ENCODE data around the gene C6orf132. TPM values are rescaled to one million over a fixed set of nuclear protein-coding genes. Genes with fewer than 3 reads are reported as not detected.

C6orf132 gene
- total and polyA plus RNA-seq, 9 of the 15 experiments (the other 6 are each of a cell fraction or from before 2014, with no cell fraction given), result 0.06 to 0.35 (median 0.14) TPM

GRCh38 chr6:42053601-42054000 lies 88.8 kb downstream of the C6orf132 start:
- no peak overlapping the region for H2AFZ ChIP-seq (ENCODE audit: low read depth, low read length)
- BruUV-seq (replicated peaks), result no TSS peak
- ChIA-PET POLR2A (interaction anchor here (0.7 to 4.3 kb wide), 3 partner anchors 8 to 69 kb away, joined by 3 to 27 read pairs (median 6); no protein-coding TSS in a partner anchor), CTCF (ENCODE audit: low intra/inter-chr PET ratio) (interaction anchor here (0.6 kb wide), 1 partner anchor 277 kb away, joined by 6 read pairs; no protein-coding TSS in a partner anchor)
- no peak for DNase-seq (ENCODE audit: extremely low read depth in 1 of 4, low spot score in 3 of 4)
- ATAC-seq, result no peak
- no peaks in the 10 kb centered on the region for H3K9me1 ChIP-seq (ENCODE audit: control insufficient read depth, insufficient read depth, low read length)
- no peaks in the 10 kb centered on the region for H4K20me1 ChIP-seq (replicated peaks; ENCODE audit: control insufficient read depth, insufficient read depth, low read length)
- peaks cover 21% of the 10 kb centered on the region for H3K79me2 ChIP-seq (ENCODE audit: control insufficient read depth, insufficient read depth, low read length)
- H3K27ac ChIP-seq (ENCODE audit: extremely low read depth, low read depth, low read length), result no peak overlapping the region
- in situ Hi-C loops (cut with MboI) (no loop called here), intact Hi-C loops (cut with micrococcal nuclease) (no loop called here)
- H3K9me3 ChIP-seq (replicated peaks; ENCODE audit: control insufficient read depth, insufficient read depth, low read depth, low read length), result no peaks in the 10 kb centered on the region
- TF ChIP-seq ATF2 (CRISPR knock-in tag; IDR thresholded peaks at IDR 0.05), result no peak
- no peak for TF ChIP-seq ZFX (CRISPR knock-in tag; IDR thresholded peaks at IDR 0.05)
- TF ChIP-seq SRSF9 (IDR thresholded peaks at IDR 0.05; ENCODE audit: borderline replicate concordance, low read depth, low read length), result no peak
- no peak for TF ChIP-seq BRF1 (IDR thresholded peaks at IDR 0.05; ENCODE audit: borderline replicate concordance, extremely low read depth, insufficient read length)
- no peak for TF ChIP-seq ZBED1 (IDR thresholded peaks at IDR 0.05)
- TF ChIP-seq FOXA1 (IDR thresholded peaks at IDR 0.05; ENCODE audit: borderline replicate concordance), result no peak
- TF ChIP-seq NR4A1 (CRISPR knock-in tag; IDR thresholded peaks at IDR 0.05), result no peak
- no peak for TF ChIP-seq NR4A1 (tag; IDR thresholded peaks at IDR 0.05)
- no peak for TF ChIP-seq SFPQ (IDR thresholded peaks at IDR 0.05; ENCODE audit: low read depth, low read length)
- TF ChIP-seq MLX (CRISPR knock-in tag; conservative IDR thresholded peaks at IDR 0.05), result no peak
- TF ChIP-seq CREM (IDR thresholded peaks at IDR 0.05; ENCODE audit: low read depth), result no peak
- no peak for TF ChIP-seq RAD21 (CRISPR knock-in tag; conservative IDR thresholded peaks at IDR 0.05 in 1 of 2, IDR thresholded peaks at IDR 0.05 in 1 of 2)
- TF ChIP-seq EP300 (IDR thresholded peaks at IDR 0.05; ENCODE audit: low read length), result no peak
- no peak for FAIRE-seq
- peaks cover 71% of the 10 kb centered on the region for H3K36me3 ChIP-seq (ENCODE audit: control insufficient read depth, insufficient read depth, low read length)
- no peak overlapping the region for H3K4me3 ChIP-seq
- no peaks in the 10 kb centered on the region for H3K27me3 ChIP-seq (ENCODE audit: control insufficient read depth in 2 of 2, insufficient read depth in 2 of 2, low read length in 2 of 2)
- H3K4me1 ChIP-seq (replicated peaks in 1 of 2; ENCODE audit: control insufficient read depth in 2 of 2, insufficient read depth in 2 of 2, low read length in 2 of 2), result peaks cover 14 to 19% of the 10 kb centered on the region in 2 experiments
- H3K9ac ChIP-seq (ENCODE audit: insufficient read depth in 1 of 2, low read depth in 2 of 2, low read length in 2 of 2), result no peak overlapping the region
- no peak overlapping the region for H3K4me2 ChIP-seq (ENCODE audit: insufficient read depth, low read length)

All from K562 (cell line).